HG03565 (cell line): ENCODE results near the gene LY6G5B.

ENCODE experiments used
- ATAC-seq: cut with Tn5 transposase; IDR thresholded peaks from one replicate; pipeline ENCODE4 v1.9.1; 2021; ENCODE audit warnings: mild to moderate bottlenecking, moderate library complexity; ENCODE audit not compliant: unreplicated experiment

LY6G5B gene

GRCh38 chr6:31713991-31714684 lies 44.4 kb downstream of the LY6G5B start:
- ATAC-seq = no peak

- no peak for ATAC-seq
Measured at GRCh38 chr6:31715022-31715958, 45.5 kb downstream of the LY6G5B start, which contains the start of gene LY6G6D. Gene LY6G6D, plus strand, starts transcription at chr6:31715348. Its CDS starts 8 bp downstream, at chr6:31715356.

- ATAC-seq = no peak
Measured at GRCh38 chr6:31717499-31718222, 47.9 kb downstream of the LY6G5B start.

- ATAC-seq = no peak
Measured at GRCh38 chr6:31718265-31718664, 48.5 kb downstream of the LY6G5B start.

GRCh38 chr6:31719001-31719400 lies 49.2 kb downstream of the LY6G5B start:
- ATAC-seq = no peak

- ATAC-seq = no peak
Measured at GRCh38 chr6:31720196-31720770, 50.5 kb downstream of the LY6G5B start.

GRCh38 chr6:31721351-31722020 lies 51.7 kb downstream of the LY6G5B start, which contains the start of gene LY6G6C:
Gene LY6G6C, minus strand, starts transcription at chr6:31721746. Its CDS starts 67 bp downstream, at chr6:31721679.
- no peak for ATAC-seq

- ATAC-seq = no peak
Measured at GRCh38 chr6:31722173-31722572, 52.4 kb downstream of the LY6G5B start.
